OCI-LY3 (cell line): ENCODE measurements around the gene ZBTB43.

Experiments
- CTCF ChIP-seq: fragments of 200-600, 300-600 bp; sonication (generic); IDR thresholded peaks from 2 replicates; pipeline ENCODE4 v1.5.1; 2014; ENCODE audit warnings: antibody characterized with exemption, low read length, low read depth
- EZH2phosphoT487 ChIP-seq: fragments of 200-600 bp; shearing (Covaris generic); IDR thresholded peaks from 2 replicates; pipeline ENCODE4 v1.6.1; 2018; ENCODE audit warnings: antibody characterized with exemption, mixed run types, low read depth

GRCh38 chr9:126777733-126778132, 27.1 kb upstream of the ZBTB43 start:
- TF ChIP-seq CTCF = peak; percentile 62
- no peak for TF ChIP-seq EZH2phosphoT487
